ENCODE data around the gene MACO1.
"Not testable (repeated sequence)": the region's sequence is repeated elsewhere in the genome, so short reads cannot be mapped to it uniquely, and the experiment has no call there.

Gene MACO1

GRCh38 chr1:25456502-25456901, 25.8 kb downstream of the MACO1 start:
- DNase-seq (ENCODE audit: low spot score), result no peak

DNA sequence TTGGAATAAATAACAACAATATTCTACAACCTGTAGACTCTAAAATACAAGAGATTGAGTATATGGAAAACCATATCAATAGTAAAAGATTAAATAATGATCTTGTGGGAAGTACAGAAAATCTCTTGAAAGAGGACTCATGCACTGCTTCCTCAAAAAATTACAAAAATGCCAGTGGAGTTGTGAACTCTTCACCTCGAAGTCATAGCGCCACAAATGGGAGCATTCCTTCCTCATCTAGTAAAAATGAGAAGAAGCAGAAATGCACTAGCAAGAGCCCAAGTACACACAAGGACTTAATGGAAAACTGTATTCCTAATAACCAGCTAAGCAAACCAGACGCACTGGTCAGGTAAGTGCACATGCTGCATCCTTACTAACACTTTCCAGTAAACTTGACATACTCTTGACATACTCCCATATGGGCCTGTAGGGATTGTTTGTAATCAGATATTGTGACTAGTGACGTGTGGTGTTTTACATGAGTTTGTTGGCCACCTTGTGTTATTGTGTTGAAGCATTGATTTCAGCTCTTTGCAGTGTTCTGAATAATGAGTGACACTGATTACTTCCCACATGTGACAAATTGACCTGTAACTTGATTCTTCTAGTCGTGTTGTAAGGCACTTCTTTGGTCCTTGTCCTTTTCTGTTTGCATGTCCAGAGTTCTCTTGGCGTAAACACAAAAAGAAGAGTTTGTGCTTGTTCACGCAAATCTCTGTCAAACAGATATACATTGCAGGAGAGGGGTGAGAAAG, 28.0 kb downstream of the MACO1 start:
- no peak for DNase-seq (ENCODE audit: low spot score)

DNA sequence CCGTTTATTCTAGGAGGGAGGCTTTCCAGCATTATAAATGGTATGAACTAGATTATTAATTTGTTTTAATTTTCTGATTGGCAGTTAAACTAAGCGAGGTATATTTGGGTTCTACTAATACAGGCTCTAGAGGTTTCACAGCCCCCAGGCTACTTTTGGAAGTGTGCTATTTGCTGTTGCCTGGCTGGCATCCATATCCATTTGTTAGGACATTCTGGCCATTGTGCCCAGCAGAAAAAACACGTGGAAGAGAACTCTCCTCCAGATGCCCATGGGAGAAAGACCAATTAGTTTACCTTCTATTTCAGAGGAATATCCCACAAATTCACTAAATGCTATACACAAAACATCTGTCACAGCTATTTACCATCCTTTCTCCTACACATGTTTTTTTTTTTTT, 29.3 kb downstream of the MACO1 start:
- no peak for DNase-seq (ENCODE audit: low spot score)

DNA sequence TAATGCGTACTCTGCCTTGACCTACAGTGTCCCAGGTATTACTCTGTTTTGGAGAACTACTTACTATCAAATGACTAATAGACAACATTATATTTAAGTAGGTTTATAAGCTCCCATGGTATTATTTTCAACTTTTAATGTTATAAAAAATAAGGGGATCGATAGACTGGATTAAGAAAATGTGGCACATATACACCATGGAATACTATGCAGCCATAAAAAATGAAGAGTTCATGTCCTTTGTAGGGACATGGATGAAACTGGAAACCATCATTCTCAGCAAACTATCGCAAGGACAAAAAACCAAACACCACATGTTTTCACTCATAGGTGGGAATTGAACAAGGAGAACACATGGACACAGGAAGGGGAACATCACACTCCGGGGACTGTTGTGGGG, 30.1 kb downstream of the MACO1 start:
- not testable (repeated sequence) for DNase-seq (ENCODE audit: low spot score)

DNA sequence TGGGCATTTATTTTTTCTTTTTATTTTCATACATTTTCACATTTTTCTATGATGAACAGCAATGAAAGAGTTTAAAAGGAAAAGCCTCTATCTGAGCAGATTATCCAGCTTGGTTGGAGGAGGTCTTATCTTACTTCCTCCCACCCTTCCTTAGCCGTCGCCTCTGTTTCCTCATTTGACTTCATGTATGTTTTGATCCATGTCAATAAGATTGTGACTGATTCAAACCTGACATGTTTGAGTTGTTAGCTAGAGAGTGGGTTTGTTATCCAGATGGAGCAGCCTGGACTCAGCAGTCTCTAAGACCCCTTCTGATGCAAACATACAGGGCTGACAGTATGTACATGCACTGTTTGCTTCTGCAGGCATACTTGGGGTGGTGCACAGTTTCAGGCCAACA, 31.2 kb downstream of the MACO1 start:
- DNase-seq (ENCODE audit: low spot score), result no peak

DNA sequence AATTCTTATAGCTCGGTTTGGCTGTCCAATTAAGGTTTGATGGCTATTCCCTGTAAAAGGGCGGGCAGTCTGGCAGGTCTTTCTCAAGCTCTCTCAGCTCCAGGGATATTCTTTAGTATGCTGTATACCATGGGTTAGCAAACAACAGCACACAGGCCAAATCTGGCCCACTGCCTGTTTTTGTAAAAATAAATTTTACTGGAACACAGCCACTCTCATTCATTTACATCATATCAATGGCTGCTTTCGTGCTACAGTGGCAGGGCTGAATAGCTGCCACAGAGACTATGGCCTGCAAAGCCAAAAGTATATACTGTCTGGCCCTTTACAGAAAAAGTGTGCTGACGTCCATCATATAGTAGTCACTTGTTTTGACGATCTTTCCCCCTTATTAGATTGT, 32.0 kb downstream of the MACO1 start:
- DNase-seq (ENCODE audit: low spot score), result no peak

GRCh38 chr1:25467193-25467592, 36.5 kb downstream of the MACO1 start:
- DNase-seq (ENCODE audit: low spot score), result no peak

DNA sequence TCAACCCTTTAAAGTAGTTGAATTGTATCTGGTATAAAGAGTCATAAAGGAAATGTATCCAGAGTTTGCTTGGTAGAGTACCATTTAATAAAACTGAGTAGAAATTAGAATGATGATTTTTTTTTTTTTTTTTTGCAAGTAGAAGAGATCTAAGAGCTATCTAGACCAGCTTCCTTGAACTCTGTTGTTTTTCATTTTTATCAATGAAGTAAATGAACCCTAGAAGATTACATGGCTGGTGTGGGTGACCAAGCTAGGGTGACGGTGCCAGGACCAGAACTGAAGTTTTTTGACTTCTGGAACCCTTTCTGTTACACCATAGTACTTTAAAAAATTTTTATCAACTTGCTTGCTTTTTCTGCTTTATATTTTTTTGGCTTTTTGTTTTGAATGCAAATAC, 36.9 kb downstream of the MACO1 start:
- no peak for DNase-seq (ENCODE audit: low spot score)

GRCh38 chr1:25468033-25468432, 37.3 kb downstream of the MACO1 start:
- no peak for DNase-seq (ENCODE audit: low spot score)

DNA sequence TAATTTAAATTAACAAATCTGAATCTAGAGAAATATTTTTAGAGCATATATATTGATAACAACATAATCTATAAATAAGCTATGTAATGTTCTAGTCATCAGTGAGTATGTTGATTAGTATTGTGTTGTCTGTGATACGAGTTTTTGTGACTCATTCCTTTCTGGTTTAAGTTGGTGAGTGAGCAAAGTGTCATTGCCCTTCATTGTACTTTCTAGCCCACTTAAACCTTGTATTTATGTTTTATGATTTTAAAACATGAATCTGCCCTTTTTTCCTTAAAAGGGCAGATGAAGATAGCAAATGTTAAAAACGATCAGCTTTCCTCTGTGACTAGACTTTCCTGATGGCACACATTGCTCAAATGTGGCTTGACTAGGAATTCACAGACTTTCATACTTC, 38.5 kb downstream of the MACO1 start:
- no peak for DNase-seq (ENCODE audit: low spot score)

- DNase-seq (ENCODE audit: low spot score), result peak; percentile 18
These were observed 41.8 kb downstream of the MACO1 start for GRCh38 chr1:25472471-25472870.

DNA sequence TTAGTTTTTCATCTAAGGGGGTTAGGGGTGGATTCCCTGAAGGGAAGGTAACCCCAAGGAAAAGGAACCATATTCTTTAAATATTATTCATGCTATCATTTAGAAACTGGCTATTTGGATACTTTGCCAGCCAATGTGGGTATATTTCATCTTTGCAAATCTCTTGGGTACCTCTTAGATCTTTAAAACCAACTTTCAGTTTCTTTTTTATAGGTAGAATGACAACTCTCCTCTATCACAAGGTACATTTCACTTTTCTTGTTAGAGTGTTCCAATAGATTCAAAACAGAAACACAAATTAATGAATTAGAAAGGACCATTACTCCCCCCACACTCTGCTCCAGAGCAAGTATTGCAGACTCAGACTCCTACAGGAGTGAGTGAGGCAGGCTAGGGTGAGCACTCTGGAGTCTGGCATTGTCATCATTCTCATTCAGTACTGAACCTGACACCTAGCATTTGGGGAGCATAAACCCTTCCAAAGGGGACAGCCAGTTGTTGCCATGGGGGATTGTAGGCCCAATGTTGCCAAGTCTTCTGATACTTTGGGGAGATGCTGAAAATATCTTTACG, 43.0 kb downstream of the MACO1 start:
- DNase-seq (ENCODE audit: low spot score), result no peak

DNA sequence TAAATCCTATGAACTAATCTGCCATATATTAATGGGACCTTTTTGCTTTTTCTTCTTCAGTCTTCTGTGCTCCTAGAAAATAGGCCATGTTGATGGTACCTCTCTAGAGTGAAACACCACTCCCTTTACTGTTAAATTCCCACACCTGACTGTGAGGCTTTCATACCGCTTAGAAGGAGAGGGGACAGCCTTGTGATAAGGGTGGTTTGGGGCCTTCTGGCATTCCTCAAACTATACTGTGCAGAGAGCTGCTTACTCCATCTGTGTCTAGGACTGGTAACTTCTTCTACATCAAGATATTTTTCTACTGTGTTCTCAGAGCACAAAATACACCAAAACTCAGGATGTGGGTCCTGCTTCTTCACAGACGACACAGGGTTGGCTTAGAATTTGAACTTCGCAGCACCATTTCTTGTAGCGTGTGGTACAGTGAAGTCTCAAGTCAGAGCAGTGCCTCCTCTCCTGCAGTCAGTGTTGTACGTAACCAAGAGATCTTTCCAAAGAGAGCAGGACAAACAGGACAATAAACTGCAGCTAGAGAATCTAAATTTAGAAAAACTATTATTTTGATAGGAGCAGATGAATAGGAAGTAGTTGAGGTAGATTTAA, 43.8 kb downstream of the MACO1 start:
- DNase-seq (ENCODE audit: low spot score), result no peak

DNA sequence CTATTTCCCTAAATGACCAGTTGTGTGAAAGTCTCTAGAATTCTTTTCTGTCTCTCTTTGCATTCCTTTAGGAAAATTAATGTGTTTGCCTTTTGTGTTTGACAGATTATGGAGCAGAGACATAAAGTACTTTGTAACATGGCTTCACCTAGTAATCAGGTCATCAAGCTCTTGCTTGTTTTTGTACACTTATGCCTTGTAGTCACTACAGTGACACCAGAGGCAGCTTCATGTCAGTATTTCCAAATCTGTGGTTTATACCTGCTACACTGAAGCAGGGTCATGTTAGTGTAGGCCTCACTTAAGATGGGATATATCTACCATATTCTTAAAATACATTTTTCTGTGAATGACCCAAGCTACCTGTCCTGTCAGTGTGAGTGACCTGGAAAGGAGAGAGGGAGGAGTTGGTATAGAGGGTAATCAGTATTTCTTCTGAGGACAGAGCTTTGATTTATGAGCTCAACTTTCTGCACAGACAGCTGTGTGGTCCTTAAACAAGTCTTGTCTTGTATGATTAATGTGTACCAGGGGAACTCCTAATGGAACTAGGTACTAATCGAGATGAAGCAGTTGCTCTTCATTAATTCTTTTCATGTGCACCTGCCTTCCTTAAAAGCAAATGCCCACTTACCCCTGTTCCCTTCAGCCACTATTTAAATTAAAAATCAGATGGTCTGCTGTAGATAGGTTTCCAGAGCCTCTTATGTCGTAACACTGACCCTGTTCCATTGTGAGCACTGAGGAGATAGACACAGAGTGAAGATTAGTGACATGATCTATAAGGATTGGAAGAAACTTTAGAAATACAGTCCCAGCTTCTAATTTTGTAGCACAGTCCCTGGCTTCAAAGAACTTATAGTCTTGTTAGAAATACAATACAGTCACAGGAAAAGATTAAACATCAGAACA, 45.7 kb downstream of the MACO1 start:
- DNase-seq (ENCODE audit: low spot score), result no peak

DNA sequence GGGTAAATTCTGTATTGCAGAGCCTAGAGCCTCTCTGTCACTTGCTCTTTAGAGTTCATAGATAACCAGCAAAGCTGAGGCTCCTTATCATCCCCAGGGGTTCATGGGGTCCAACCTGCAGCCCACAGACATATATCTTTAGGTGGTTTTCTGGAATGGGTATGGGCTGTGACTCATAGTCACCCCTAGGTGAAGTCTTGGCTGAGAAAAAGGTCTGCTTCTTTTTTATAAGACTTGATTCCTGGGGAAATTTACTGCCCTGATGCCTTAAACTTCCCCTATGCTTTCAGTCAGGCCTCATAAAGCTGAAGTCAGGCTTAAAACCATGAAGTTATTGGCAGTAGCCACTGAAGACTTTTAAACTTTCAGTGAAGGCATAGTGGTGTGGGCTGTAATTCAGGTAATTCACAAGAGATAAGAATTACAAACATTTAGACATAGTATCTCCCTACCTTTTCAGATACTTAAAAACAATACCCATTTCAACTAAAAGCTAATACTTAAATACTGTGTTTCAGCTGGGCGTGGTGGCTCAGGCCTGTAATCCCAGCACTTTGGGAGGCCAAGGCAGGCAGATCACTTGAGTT, 46.8 kb downstream of the MACO1 start:
- no peak for DNase-seq (ENCODE audit: low spot score)

DNA sequence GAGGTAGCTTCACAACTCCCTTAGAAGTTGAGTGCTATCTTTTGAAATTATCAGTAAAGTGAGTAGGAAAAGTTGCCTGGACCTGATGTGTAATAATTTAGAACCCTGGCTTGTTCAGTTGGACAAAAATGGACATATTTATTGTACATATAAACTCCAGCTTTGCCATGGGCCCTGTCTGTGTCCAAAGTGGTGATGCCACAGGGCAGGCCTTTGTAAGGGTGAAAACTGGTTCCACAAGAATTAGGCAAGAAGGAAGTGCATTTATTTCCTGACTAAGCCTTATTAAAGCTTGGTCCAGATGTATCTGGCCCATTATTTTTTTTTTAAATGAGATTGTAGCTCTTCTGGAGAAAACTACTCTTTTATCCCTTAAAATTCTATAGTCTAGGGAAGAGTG, 47.9 kb downstream of the MACO1 start:
- DNase-seq (ENCODE audit: low spot score), result no peak

- no peak for DNase-seq (ENCODE audit: low spot score)
These were observed 50.9 kb downstream of the MACO1 start for GRCh38 chr1:25481625-25482024.

DNA sequence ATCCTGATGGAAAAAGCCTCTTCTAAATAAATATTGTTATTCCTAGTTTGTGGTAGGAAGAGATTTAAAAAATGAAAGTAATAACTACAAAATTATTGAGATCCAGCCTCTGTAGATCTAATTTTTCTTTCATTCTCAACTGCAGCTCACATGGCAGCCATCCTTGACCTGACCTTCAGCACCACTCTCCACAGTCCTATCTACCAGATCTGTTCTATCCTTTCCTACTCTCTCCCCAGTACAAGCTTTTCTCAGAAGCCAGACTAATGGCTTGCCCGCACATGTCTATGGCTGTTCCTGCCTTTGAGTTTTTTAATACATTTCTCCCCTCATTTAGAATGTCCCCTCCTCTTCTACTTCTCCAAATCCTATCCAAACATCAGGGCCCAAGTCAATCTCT, 51.5 kb downstream of the MACO1 start:
- DNase-seq (ENCODE audit: low spot score), result no peak

GRCh38 chr1:25484096-25484495, 53.4 kb downstream of the MACO1 start:
- DNase-seq (ENCODE audit: low spot score), result no peak

DNA sequence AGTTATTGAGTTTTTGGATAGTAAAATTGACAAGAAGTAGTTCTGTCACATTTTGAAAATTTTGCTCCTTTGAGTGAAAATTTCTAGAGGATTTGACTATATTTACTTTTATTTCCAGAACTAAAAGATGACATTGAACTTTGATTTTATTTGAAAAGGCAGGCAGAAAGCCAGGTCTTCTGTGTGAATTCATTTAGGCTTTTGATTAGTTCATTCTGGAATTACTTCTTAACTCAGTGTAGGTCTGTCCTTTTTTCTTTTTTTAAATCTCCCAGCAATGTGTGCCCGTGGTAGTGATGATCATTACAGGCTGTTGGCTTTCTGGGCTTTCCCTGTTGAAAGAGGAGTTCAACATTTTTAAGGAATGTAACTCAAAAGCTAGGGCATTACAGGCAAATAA, 53.8 kb downstream of the MACO1 start:
- no peak for DNase-seq (ENCODE audit: low spot score)

DNA sequence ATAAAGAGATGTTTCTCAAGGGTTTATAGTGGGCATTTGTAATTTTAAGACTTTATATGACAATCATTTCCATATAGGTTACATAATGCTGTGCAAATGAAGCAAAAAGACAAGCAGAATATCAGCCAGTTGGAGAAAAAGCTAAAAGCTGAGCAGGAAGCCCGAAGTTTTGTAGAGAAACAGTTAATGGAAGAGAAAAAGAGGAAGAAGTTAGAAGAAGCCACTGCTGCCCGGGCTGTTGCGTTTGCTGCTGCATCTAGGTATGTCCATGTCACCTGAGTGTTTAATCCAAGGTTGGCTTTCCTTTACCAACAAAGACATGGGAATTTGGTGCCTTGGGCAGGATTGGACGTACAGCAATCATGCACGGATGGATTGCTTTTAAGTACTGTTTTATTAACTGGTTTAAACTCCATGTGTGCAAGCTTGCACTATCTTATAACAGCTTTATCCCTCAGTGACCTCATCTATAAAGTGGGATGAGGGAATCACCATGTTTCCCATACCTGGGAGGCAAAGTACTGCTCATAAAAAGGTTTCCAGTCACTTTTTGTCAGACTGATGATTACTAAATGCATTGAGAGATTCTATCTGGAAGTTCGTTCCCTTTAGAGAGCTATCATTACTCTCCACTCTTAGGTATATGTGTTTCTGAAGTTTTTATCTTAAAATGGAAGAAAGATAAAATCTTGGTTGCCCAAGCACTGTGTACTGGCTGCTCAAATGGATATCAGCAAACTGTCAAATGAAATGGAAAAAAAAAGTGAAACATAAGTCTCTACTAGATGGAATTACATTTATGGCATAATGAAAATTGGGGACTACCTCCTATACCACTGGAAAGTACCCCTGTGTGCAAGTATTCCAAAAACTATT, 55.1 kb downstream of the MACO1 start:
- DNase-seq (ENCODE audit: low spot score), result no peak
